Neural cell (in vitro differentiated cells): ENCODE results near the gene RAP1GDS1. TPM values are rescaled to one million over a fixed set of nuclear protein-coding genes. Genes with fewer than 3 reads are reported as not detected.

Source experiments
- H2AFZ ChIP-seq: fragments of 200-600, 300-800 bp; sonication (generic), shearing (Covaris generic); 2 replicates; pipeline ENCODE4 v1.6.0; 2014; ENCODE audit warnings: low read depth, mild to moderate bottlenecking, antibody characterized with exemption, low read length, moderate library complexity
- H3F3A ChIP-seq: fragments of 200-600 bp; shearing (Covaris generic); 2 replicates; pipeline ENCODE4 v1.6.1; 2016; ENCODE audit warnings: mild to moderate bottlenecking, moderate library complexity, mixed read lengths, antibody characterized with exemption, low read length; ENCODE audit not compliant: insufficient read depth, poor library complexity, severe bottlenecking
- H3K27ac ChIP-seq: fragments of 200-600, 300-800 bp; sonication (generic), shearing (Covaris generic); 2 replicates; pipeline ENCODE4 v1.5.1; 2014; ENCODE audit warnings: mild to moderate bottlenecking, low read length, moderate library complexity
- H3K27me3 ChIP-seq: fragments of 300-800, 200-600 bp; sonication (generic), shearing (Covaris generic); 2 replicates; pipeline ENCODE4 v1.6.0; 2014; ENCODE audit warnings: mild to moderate bottlenecking, low read depth, low read length, moderate library complexity; ENCODE audit not compliant: insufficient read depth
- H3K36me3 ChIP-seq: fragments of 300-800, 200-600 bp; sonication (generic), shearing (Covaris generic); 2 replicates; pipeline ENCODE4 v1.5.1; 2014; ENCODE audit warnings: mild to moderate bottlenecking, antibody characterized with exemption, low read length, moderate library complexity; ENCODE audit not compliant: insufficient read depth
- H3K4me2 ChIP-seq: fragments of 300-800, 200-600 bp; sonication (generic), shearing (Covaris generic); 2 replicates; pipeline ENCODE4 v1.6.0; 2014; ENCODE audit warnings: mild to moderate bottlenecking, low read length
- H3K4me3 ChIP-seq: fragments of 300-800, 200-600 bp; sonication (generic), shearing (Covaris generic); 2 replicates; pipeline ENCODE4 v1.5.1; 2014; ENCODE audit warnings: mild to moderate bottlenecking, low read length, moderate library complexity
- H3K79me2 ChIP-seq: fragments of 200-600 bp; shearing (Covaris generic); replicated peaks from 2 replicates; pipeline ENCODE4 v1.6.0; 2014; ENCODE audit warnings: mild to moderate bottlenecking, low read length, moderate library complexity; ENCODE audit not compliant: insufficient read depth
- H3K9ac ChIP-seq: fragments of 300-800, 200-600 bp; sonication (generic), shearing (Covaris generic); 2 replicates; pipeline ENCODE4 v1.6.1; 2016; ENCODE audit warnings: mild to moderate bottlenecking, low read length, mixed read lengths
- H3K9me2 ChIP-seq: fragments of 200-600 bp; shearing (Covaris generic); 2 replicates; pipeline ENCODE4 v1.6.1; 2016; ENCODE audit warnings: mild to moderate bottlenecking, low read length, mixed read lengths; ENCODE audit not compliant: insufficient read depth
- H3K9me3 ChIP-seq: fragments of 200-600, 300-800 bp; sonication (generic), shearing (Covaris generic); 2 replicates; pipeline ENCODE4 v1.6.1; 2016; ENCODE audit warnings: mild to moderate bottlenecking, mixed run types, low read length, moderate library complexity, mixed read lengths
- H4K20me1 ChIP-seq: fragments of 200-600 bp; shearing (Covaris generic); 2 replicates; pipeline ENCODE4 v1.6.1; 2016; ENCODE audit warnings: mild to moderate bottlenecking, mixed run types; ENCODE audit not compliant: insufficient read depth
- EP300 ChIP-seq: fragments of 450-650 bp; conservative IDR thresholded peaks from 2 replicates; pipeline ENCODE4 v1.6.1; 2014; ENCODE audit warnings: antibody characterized with exemption, mild to moderate bottlenecking, moderate library complexity; ENCODE audit not compliant: poor library complexity, severe bottlenecking
- EZH2 ChIP-seq: fragments of 200-600, 300-800 bp; shearing (Covaris generic), sonication (generic); IDR thresholded peaks from 2 replicates; pipeline ENCODE4 v1.6.1; 2014; ENCODE audit warnings: antibody characterized with exemption, low read length, borderline replicate concordance, mild to moderate bottlenecking; ENCODE audit not compliant: insufficient read depth, poor library complexity, severe bottlenecking
- MXI1 ChIP-seq: fragments of 450-650 bp; conservative IDR thresholded peaks from 2 replicates; pipeline ENCODE4 v1.6.1; 2014; ENCODE audit warnings: antibody characterized with exemption, mild to moderate bottlenecking; ENCODE audit not compliant: poor library complexity, severe bottlenecking
- POLR2AphosphoS5 ChIP-seq: IDR thresholded peaks from 2 replicates; pipeline ENCODE4 v1.6.1; 2012
- RAD21 ChIP-seq: fragments of 450-650 bp; conservative IDR thresholded peaks from 2 replicates; pipeline ENCODE4 v1.6.1; 2014; ENCODE audit warnings: antibody characterized with exemption, mild to moderate bottlenecking, moderate library complexity
- REST ChIP-seq: IDR thresholded peaks from 2 replicates; pipeline ENCODE4 v1.6.1; 2012; ENCODE audit warnings: borderline replicate concordance
- SMC3 ChIP-seq: fragments of 450-650 bp; conservative IDR thresholded peaks from 2 replicates; pipeline ENCODE4 v1.6.1; 2014; ENCODE audit warnings: antibody characterized with exemption, mild to moderate bottlenecking, moderate library complexity; ENCODE audit not compliant: poor library complexity
- TAF1 ChIP-seq: IDR thresholded peaks from 2 replicates; pipeline ENCODE4 v1.6.1; 2012; ENCODE audit warnings: low read depth
- polyA plus RNA-seq: library from polyadenylated mRNA; depleted of rRNA; stranded (reverse); fragments of >200 nt; gene quantifications from 2 replicates; pipeline ENCODE4 v1.2.3, GENCODE V29; 2014
- TF ChIP-seq, protein P1 (sequence below): fragments of 450-650 bp; IDR thresholded peaks from 2 replicates; pipeline ENCODE4 v1.5.1; 2014; ENCODE audit warnings: antibody characterized with exemption, mild to moderate bottlenecking, moderate library complexity; ENCODE audit not compliant: poor library complexity, severe bottlenecking

Gene RAP1GDS1
- polyA plus RNA-seq, 1 donor from 2014 or later: 41.1 TPM

- peaks cover 38% of the 10 kb centered on the region for H3K79me2 ChIP-seq
- H3K36me3 ChIP-seq: no peaks in the 10 kb centered on the region
- H3K27me3 ChIP-seq: no peaks in the 10 kb centered on the region
- peak overlapping the region; percentile 95 for H3K4me3 ChIP-seq
- H3F3A ChIP-seq: peaks cover 2% of the 10 kb centered on the region
- no peaks in the 10 kb centered on the region for H4K20me1 ChIP-seq
- H3K9ac ChIP-seq: peak overlapping the region; percentile 77
- no peak for TF ChIP-seq EZH2
- no peak for TF ChIP-seq EP300
- TF ChIP-seq REST: no peak
- TF ChIP-seq MXI1: no peak
- no peak for TF ChIP-seq SMC3
- TF ChIP-seq POLR2AphosphoS5: no peak
- TF ChIP-seq, protein P1, sequence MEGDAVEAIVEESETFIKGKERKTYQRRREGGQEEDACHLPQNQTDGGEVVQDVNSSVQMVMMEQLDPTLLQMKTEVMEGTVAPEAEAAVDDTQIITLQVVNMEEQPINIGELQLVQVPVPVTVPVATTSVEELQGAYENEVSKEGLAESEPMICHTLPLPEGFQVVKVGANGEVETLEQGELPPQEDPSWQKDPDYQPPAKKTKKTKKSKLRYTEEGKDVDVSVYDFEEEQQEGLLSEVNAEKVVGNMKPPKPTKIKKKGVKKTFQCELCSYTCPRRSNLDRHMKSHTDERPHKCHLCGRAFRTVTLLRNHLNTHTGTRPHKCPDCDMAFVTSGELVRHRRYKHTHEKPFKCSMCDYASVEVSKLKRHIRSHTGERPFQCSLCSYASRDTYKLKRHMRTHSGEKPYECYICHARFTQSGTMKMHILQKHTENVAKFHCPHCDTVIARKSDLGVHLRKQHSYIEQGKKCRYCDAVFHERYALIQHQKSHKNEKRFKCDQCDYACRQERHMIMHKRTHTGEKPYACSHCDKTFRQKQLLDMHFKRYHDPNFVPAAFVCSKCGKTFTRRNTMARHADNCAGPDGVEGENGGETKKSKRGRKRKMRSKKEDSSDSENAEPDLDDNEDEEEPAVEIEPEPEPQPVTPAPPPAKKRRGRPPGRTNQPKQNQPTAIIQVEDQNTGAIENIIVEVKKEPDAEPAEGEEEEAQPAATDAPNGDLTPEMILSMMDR: no peak
- no peak for TF ChIP-seq TAF1
- TF ChIP-seq RAD21: no peak
- no peaks in the 10 kb centered on the region for H3K9me3 ChIP-seq
- H3K4me2 ChIP-seq: peak overlapping the region; percentile 67
- H3K27ac ChIP-seq: no peak overlapping the region
- no peak overlapping the region for H2AFZ ChIP-seq
- H3K9me2 ChIP-seq: no peaks in the 10 kb centered on the region
Measured at GRCh38 chr4:98262431-98262830, 1.2 kb downstream of the RAP1GDS1 start.

DNA sequence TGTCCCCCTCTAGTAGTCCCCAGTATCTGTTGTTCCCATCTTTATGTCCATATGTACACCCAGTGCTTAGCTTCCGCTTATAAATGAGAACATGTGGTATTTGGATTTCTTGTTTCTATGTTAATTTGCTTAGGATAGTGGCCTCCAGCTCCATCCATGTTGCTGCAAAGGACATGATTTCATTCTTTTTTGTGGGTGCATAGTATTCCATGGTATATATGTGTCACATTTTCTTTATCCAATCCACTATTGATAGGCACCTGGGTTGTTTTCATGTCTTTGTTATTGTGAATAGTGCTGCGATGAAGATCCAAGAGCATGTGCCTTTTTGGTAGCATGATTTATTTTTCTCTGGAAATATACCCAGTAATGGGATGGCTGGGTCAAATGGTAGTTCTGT is 6.3 kb downstream of the RAP1GDS1 start:
- H4K20me1 ChIP-seq: no peaks in the 10 kb centered on the region
- peaks cover 71% of the 10 kb centered on the region for H3K79me2 ChIP-seq
- H2AFZ ChIP-seq: no peak overlapping the region
- no peaks in the 10 kb centered on the region for H3K9me3 ChIP-seq
- H3K27me3 ChIP-seq: no peaks in the 10 kb centered on the region
- H3K27ac ChIP-seq: no peak overlapping the region
- H3K4me3 ChIP-seq: no peak overlapping the region
- H3K9ac ChIP-seq: no peak overlapping the region
- H3F3A ChIP-seq: no peaks in the 10 kb centered on the region
- no peaks in the 10 kb centered on the region for H3K9me2 ChIP-seq
- no peak overlapping the region for H3K4me2 ChIP-seq
- H3K36me3 ChIP-seq: no peaks in the 10 kb centered on the region
- no peak for TF ChIP-seq EZH2
- TF ChIP-seq TAF1: no peak
- TF ChIP-seq REST: no peak
- TF ChIP-seq POLR2AphosphoS5: no peak
- no peak for TF ChIP-seq RAD21
- TF ChIP-seq EP300: no peak
- TF ChIP-seq SMC3: no peak
- TF ChIP-seq, protein P1: no peak
- TF ChIP-seq MXI1: no peak
